CD4-positive, alpha-beta T cell treated with Interleukin-6 for 4 hours (primary cell): ENCODE measurements around the gene SORCS2.

Experiments used
- DNase-seq: peaks from one replicate; pipeline ENCODE4 v3.0.0-alpha.2; 2020; ENCODE audit warnings: mixed read lengths

SORCS2 gene

DNA sequence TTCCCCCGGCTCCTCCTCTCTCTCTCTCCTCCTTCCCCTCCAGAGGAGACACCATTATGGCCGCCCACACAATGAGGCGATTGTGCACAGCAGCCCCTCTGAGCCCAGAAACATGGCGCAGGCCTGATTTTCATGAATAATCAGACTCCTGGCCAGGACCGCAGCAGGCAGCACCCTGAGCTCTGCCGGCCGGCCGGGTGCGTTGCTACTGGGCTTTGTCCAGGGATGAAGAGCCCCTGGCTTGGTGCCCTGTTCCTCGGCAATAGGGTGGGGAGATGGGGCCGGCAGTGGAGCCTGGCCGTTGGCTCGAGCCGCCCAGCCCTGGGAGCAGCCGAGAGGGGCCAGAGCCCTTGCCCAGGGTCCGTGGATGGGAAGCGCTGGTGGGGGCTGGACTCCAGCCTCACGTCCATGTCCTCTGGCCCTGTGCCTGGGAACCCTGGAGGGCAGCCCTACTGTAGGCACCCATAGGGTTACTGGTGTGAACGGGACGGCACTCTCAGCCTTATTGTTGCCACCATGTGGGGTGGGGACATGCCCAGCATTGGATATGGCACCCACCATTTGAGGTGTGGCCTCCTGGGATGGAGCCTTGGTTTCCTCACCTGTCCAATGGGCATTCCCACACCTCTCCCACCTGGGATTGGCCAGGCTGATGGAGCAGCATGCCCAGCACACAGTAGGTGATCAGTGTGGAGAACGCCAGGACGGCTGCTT is 103.0 kb downstream of the SORCS2 start:
- no peak for DNase-seq

DNA sequence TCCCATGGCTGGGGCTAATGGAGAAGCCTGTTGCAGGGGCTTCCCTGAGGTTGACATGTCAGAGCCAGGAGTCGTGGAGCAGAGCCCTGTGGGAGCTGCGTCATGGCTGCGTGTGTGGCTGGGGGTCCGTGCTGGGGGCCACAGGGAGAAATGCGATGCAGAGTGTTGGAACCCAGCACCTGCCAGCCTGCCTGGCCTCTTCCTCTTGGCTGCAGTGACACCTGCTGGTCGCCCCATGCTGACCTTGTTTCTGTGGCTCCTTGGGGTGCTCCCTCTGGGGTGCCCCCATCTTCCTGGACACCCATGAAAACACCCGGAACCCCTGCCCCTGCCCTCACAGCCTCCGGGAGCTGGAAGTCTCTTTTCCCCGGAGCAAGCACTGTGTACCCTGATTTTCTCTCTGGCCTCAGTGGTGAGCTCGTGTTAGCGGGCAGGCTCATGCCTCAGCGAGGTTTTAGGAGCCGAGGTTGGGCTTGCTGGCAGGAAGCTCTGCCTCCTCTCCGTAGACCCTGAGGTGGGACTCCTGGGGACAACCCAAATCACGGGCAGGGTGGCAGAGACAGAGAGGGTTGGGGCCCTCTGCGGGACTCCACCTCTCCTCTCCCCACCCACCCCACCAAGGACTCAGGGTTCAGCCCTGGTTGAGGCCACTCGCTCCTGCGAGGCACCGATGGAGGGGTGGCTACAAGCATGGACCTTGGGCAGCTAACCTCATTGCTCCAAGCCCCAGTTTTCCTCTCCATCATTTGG is 103.7 kb downstream of the SORCS2 start:
- no peak for DNase-seq

DNA sequence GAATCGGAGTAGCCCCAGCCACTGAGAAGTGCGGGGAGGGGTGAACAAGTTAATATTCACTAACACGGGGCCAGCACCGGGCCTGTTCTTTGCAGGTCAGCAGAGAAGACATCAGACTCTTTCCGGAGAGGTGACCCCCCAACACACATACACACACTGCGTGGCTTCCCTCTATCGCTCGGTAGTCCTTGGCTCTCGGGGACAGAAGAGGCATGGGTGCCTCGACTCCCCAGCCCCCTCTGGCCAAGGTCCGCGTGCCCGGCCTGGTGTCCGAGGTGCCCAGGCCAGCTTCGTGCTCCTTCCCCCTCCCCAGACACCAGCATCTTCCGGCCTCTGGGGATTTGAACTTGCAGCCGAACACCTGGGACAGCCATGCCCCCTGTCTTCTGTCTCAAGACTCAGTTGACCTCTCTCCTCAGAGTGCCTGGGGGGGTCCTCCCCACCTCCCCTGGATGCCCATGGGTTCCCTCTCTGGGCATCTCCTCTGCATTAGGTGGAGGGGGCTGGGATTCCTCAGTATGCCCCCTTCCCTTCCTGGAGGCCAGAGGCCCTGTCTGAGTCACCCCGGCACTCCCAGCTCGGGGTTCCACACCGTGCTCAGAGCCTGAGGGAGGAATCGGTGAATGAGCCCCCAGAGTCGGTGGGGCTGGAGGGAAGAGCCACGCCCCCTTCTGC is 104.5 kb downstream of the SORCS2 start:
- no peak for DNase-seq

DNA sequence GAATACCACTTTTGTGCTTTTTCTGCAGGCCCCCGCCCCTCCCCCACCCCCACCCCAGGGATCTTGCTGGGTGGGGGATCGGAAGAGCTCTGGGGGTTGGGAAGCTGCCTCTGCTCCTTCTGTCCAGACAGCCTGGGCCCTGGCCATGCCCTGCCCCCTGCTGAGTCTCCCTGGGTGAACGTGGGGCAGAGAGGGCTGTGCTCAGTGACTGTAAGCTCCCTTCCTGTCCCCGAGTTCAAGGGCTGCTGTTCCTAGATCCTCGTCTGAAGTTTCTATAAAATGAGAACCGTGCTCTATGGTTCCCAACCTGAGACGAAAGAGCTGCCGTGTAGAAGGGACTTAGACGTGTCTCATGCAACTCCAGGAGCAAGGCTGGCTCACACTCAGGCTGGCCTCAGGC is 105.0 kb downstream of the SORCS2 start:
- DNase-seq = no peak

DNA sequence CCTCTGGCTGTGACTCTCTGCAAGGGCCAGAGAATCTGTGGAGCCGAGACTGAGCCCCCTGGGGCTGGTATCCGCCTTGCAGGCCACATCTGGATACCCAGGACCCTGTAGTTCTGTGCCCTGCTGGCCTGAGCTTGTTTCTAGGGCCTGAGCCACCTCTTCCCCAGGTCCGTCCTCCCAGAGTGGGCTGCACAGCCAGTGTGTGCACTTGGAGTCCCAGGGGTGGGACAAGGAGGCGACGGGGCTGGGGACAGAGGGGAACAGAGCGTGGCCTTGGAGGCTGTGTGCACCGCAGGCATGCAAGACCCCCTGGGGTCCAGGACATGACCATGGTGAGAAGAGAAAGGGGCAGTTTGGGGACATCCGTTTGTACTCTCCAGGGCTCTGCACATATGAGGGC is 105.5 kb downstream of the SORCS2 start:
- DNase-seq = no peak

DNA sequence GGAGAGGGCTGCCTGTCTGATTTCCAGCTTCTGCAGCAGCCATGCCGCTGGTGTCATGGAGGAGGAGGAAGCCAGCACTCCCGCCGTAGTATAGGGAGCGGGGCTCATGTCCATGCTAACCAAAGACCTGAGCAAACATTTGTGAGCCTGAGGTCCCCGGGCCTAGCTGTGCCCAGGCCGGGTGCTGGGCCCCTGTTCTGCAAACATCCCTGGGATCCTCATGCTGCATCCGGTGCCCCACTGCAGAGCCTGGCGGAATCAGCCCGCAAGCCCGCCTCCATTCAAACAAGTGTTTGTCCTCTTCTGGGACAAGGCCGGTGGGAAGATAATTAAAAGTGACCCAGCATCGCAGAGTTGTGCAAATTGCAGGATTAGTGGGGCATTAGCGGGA is 106.3 kb downstream of the SORCS2 start:
- DNase-seq = no peak

DNA sequence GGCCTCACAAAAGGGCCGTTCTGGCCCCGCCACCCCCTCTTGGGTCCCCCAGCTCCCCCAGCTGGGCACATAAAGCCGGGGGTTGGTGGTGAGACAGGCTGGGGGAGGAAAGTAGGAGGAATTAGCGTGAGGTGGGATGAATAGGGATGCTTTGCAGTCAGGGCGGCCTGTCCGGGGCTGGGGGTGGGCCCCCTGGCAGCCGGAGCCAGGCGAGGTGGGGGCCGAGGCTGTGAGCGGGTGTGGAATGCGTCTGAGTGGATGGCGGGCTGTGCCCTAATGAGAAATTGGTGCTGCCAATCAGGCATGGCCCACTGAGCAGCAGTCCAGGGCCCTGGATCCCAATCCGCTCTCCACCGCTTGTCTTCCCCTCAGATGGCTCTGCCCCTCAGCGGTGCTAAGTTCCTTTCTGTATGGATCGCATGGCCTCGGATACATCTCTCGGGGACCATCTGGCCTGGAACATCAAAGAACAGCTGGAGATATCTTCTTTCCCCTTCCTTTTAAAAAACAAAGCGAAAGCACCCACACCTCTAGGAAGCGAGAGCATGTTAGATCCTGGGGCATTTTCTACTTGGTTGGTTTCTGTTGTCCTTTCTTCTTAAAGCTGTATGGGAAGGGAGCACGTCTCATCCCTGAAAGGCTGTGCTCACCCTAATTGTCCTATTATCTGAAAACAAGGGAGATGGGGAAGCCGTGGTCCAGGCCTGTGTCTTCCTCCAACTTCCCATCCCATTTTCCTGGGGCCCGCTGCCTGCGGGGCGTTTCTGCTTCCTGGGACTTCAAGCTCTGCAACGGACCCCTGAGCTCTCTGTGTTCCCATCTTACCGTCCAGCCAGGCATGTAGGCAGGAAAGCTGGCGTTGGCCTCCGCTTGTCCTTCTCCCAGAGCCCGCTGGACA is 106.9 kb downstream of the SORCS2 start:
- DNase-seq = no peak

DNA sequence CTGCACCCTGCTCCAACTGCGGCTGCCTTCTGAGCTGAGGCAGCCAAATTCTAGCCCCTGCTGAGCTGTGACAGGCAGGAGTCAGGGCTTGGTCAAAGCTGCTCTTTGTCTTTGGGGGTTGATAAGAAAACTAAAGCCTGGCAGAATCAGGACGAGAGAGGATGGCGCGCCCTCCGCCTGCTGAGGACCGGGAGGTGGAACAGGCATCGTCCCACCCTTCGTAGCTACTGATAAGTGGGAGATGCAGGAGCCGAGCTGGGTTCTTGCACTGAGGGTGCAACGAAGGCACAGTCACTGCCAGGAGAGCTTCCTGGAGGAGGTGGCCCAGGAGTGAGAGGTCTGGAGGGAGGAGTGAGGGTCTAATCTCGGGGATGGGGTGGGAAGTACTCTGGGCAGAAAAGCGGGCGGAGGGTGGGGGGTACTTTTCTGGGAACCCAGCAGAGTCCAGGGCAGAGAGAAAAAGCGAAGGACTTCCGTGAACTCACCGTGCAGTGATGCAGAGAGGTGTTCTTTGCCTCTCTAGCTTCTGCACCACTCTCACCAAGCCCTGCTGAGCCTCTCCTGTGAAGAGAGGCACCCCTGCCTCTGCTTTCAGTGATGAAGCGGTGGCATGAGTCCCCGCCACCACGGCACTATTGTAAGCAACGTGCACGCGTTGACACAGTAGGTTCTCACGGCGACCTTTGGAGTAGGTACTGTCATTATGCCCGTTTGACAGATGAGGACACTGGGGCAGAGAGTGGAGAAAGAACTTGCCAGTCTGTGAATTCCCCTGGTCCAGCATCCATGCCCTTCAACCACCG is 107.8 kb downstream of the SORCS2 start:
- DNase-seq = no peak

DNA sequence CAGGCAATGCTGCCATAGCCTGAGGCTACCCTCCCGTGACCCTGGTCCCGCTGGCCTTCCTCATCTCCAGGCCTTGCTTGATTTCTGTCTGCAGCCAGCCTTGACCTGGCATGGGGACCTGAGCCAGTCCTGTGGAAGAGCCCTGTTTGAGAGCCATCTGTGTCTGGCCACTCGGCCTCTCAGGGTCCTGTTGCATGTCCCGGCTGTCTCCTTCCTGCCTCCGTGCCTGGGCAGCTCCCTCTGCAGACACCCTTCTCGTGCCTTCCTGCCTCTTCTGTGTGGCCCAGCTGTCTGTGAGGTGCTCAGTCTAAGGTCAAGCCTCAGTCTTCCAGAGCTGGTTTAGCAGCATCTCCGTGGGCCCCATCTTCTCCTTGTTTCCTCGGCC is 108.4 kb downstream of the SORCS2 start:
- no peak for DNase-seq

DNA sequence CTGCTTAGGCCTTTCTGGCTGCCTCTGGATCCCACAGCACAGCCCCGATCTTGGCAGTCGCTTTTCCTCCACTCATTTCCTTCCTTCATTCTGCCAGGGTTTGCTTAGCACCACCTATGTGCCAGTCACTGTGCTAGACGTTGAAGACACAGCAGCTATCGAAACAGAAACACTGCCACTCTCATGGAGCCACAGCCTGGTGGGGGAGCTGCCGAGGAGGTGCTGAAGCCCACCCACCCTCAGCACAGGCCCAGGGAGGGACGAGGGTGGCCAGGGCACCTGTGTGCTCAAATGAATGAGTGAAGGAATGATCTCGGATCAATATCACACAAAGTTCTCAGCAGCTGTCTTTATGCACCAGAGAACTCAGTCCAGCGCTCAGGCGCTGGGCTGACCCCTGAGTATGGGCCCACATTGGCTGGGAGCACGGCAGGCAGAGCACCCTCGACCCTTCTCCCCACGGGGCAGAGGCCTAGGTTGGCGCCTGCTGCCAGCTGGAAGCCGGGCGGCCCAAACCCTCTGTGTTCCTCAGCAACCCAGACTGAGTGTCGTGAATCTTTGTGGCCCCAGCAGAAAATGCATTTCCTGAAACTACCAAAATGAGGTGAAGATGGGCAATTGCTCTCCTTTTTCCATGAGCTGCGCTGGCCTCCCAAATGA is 108.9 kb downstream of the SORCS2 start:
- no peak for DNase-seq

DNA sequence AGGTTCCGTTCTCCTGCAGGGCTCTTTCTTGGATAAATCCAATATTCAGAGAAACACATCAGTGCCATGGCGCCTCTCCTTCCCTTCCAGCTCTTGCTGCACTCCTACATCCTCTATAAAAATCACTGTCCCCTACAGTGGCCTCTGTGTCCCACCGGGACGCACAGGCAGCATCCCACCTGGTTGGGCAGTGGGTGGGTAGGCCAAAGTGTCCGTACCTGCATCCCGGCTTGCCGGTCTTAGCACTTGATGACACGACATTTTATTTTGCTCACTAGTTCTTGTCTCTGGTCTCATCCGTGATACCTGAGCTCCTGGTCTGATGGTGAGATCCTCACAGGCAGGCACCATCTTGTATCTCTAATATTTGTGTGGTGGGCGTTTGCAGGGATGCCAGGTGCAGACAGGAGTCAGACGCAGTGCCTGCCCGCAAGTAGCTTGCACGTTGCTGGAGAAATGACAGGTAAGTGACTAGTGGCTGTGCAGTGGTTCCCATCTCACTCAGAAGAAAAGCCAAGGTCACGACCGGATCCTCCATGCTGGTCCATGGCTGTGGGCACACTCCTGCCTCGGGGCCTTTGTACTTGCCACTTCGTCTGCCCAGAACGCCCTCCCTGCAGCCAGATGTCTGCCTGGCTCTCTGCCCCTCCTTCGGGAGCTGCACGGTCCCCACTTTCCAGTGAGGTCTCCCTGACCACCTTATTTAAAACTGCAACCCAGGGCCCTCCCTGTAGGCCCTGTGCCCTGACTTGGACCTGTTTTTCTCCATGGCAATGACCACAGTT is 109.7 kb downstream of the SORCS2 start:
- no peak for DNase-seq

DNA sequence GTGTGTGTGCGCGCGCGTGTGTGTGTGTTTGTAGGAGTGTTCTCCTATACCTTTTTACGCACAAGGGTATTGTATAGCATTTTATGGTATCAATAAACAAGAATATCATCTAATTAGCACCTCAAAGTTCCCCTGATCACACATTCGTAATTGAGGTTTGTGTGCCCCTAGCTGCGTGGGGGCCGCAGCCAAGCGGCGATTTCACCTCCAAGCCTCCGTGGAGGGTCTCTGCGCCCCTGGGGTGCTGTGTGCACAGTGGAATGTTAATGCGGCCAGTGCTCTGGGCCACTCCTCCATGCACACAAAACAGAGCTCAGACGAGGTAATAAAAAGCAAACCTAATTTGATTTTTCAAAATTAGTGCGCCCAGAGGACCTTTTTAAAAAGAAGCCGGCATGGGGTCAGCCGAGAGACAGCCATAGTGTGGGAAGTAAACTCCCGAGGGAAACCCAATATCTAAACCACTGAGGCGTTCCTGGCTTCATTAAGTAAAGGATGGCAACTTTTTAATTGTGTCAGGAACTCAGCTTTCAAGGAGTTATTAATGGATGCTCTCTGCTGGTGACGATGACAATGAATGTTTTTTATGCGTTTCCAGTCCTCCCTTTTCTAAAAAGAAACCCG is 110.6 kb downstream of the SORCS2 start:
- no peak for DNase-seq

DNA sequence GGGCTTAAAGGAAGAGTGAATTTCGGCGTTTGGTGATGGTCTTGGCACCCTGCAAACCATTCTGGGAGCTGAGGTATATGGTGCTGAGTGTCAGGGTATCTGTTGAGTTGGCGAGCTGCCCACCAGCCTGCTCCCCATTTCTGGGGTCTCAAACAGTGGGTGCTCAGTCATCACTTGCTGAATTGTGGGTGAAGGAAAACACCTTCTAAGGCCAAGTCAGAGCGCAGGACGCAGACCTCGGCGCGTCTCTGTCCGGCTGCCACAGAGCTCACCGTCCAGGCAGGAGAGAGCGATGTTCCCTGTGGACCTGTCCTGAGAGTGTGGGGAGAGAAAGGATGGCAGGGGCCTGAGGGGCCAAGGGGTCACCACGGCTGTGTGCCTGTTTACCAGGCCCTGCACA is 111.2 kb downstream of the SORCS2 start:
- no peak for DNase-seq

DNA sequence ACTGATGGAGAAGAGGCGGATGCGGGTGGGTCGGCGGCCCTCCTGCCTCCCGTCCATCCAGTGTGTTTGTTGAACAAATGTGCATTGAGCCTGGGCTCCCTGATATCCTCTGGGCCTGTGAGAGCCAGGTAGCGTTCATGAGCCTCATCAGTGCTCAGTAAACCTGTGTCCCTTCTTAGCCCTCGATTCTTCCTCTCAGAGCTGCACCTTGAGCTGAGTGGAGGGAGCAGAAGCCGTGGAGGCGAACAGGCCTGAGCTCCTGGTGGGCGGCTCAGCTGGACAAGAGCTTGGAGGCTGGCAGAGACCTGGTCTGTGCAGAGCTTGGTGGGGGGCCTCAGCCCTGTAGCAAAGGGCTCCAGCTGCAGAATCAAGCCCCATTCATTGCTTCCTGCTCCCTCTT is 112.1 kb downstream of the SORCS2 start:
- no peak for DNase-seq

DNA sequence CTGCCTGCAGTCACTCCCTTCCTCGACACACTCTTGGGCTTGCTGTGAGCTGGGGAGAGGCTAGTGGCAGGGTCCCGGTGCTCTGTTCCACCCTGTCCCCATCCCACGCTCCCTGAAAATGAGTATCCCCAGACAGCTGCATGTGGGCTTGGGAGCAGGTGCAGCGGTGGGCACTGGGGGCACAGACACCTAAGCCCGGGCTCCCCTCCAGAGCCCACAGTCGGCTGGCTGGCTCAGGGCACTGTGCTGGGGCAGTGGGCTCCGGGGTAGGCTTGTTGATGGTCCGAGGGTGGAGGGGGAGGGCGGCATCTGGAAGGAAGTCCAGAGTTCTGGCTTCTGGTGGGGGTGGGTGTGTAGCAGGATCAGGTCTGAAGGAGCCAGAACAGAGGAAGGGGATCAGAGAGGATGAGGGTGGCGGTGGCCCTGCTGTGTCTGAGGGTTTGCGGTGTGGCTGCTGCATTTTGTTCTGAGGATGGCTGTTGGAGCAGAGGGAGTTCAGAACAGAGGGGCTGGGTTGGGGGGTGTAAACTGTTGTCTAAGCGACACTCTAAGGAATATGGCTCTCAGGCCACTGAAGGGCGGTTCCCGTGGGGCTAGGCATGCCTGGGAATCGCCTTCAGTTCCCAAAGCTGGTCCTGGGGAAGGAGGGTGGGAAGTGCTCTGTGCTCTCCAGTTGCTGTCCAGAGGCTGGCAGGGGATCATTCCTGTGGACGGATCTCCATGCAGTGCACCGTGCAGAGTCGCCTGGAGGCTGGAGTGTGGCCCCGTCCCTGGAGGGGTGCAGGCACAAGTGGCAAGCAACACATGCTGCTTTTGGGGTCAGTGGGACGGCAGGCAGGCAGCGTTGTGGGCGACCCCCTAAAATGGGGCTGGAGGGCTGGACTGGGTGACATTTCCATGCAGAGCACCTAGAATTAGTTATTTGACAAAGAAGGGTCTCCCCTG is 114.0 kb downstream of the SORCS2 start:
- no peak for DNase-seq

DNA sequence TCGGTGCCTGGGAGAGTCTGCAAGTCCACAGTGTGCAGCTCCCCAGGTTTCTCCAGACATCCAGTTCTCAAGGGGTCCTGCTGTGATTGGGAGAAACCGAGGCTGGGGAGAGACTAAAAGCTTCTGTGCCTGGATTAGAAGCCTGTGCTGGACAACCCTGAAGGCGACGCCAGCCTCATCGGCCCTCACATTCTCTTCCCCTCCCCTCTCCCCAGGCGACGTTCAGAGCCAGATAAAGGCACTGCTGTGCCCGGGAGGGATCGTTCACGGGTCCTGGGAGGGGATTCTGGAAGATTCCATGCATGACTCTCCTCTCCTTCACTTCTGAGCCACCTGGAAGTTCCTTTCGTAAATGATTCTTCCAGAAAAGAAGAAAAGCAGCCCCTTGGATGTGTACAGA is 114.6 kb downstream of the SORCS2 start:
- no peak for DNase-seq

DNA sequence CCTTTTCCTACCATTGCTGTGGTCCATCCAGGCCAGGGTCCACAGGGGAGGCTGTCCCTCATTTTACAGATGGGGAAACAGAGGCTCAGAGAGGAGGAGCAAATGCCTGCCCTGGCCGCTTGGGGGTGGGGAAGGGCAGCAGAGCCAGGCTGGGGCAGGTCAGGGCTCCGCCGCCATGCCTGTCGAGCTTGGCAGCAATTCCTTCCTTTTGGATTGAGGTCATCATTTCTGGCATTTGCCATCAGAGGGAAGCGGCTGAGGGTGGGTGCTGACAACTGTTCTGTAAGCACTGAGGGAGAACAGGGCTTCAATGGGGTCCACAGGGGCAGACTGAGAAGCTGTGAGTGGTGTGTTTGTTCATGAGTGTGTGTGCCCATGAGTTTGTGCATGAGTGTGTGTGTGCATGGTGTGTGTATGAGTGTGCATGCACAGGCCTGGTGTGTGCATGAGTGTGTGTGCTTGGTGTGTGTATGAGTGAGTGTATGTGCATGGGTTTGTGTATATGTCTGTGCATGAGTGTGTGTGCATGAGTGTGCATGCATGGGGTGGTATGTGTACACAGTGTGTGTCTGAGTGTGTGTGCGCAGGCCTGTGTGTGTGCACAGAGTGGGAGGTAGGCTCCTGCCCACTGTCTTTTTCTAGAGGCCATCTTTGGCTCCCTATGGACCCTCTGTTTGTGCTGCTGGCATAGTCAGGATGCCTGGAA is 115.2 kb downstream of the SORCS2 start:
- no peak for DNase-seq

DNA sequence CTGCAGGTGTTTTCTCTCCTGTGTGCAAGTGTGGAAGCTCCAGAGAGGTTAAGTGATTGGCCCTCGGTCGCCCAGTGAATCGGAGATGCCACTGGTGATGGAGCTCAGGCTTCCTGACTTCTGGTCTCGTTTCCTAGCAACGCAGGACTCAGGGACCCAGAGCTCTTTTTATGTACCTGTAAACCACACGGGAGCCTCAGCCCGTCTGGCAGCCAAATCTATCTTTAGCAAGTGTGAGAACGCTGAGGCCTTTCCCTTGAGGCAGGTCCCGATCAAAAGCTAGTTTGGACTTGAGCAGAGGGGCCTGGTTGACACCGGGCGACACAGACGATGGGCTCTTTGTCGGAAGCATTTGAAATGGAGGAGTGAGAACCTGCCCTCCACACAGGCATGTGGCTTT is 116.8 kb downstream of the SORCS2 start:
- DNase-seq = no peak
